Urothelium cell line (cell line): ENCODE results near the gene HSD3B7.
"Not testable (repeated sequence)": the region's sequence is repeated elsewhere in the genome, so short reads cannot be mapped to it uniquely, and the experiment has no call there.

ENCODE experiments used
- DNase-seq: peaks from one replicate; pipeline ENCODE4 v3.0.0; 2011; ENCODE audit warnings: low spot score, mixed read lengths
- FAIRE-seq: peaks from 2 replicates; lab custom pipeline; 2011; peaks lifted over from hg19 to GRCh38; lab: Jason Lieb, UNC

The HSD3B7 gene

GRCh38 chr16:31017756-31018155 is 32.7 kb downstream of the HSD3B7 start:
- DNase-seq, FAIRE-seq: not testable (repeated sequence)

- FAIRE-seq (no peak), DNase-seq (no peak)
Measured at GRCh38 chr16:31020536-31020935, 35.5 kb downstream of the HSD3B7 start.

DNA sequence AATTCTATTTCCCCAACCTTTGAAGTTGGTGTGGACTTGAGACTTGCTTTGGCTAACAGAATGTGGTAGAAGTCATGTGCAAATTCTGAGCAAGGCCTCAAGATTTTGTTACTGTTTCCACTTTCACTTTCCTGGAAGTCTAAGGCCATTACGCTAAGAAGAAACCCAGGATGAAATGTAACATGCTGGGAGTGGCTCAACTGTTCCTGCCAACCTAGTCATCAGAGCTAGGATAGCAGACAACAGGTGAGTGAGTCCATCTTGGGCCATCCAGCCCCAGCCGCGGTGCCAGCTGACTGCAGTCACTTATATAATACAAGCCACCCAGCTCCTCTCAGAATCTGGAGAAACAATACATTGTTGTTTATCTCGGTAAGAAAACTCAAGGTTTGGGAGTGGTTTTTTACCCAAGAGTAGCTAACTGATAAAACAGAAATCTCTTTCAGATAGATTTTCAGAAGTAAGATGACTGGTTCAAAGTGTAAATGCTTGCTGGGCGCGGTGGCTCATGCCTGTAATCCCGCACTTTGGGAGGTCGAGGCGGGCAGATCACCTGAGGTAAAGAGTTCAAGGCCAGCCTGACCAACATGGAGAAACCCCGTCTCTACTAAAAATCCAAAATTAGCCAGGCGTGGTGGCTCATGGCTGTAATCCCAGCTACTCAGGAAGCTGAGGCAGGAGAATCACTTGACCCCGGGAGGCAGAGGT is 37.7 kb downstream of the HSD3B7 start:
- DNase-seq (no peak), FAIRE-seq (no peak)

- FAIRE-seq, result no peak
- DNase-seq, result no peak
Measured at GRCh38 chr16:31023252-31023602, 38.2 kb downstream of the HSD3B7 start.

- FAIRE-seq, result no peak
Measured at GRCh38 chr16:31023627-31024226, 38.7 kb downstream of the HSD3B7 start.

GRCh38 chr16:31025339-31025738 is 40.3 kb downstream of the HSD3B7 start:
- DNase-seq (no peak), FAIRE-seq (no peak)

More at GRCh38 chr16:31023627-31024226, 38.7 kb downstream of the HSD3B7 start:
- no peak for DNase-seq

DNA sequence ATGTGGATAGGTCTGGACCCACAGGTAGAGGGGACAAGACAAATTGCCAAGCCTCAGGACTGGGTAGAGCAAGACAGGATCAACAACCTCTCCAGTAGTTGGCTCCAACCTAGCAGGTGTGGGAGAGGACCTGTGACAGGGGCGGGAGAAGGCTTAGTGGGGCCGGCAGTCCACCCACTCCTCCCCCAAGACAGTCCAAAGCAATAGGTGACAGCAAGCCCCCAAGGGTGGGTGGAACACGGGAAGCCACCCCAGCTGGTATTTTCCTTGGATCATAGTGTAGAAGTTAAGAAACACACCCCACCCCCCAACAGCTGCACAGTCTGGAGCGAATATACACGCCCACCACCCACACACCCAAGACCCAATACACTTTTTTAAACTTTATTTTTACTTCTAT is 44.3 kb downstream of the HSD3B7 start:
- FAIRE-seq (no peak), DNase-seq (no peak)

- FAIRE-seq, result no peak
Measured at GRCh38 chr16:31031276-31031675, 46.3 kb downstream of the HSD3B7 start.

DNA sequence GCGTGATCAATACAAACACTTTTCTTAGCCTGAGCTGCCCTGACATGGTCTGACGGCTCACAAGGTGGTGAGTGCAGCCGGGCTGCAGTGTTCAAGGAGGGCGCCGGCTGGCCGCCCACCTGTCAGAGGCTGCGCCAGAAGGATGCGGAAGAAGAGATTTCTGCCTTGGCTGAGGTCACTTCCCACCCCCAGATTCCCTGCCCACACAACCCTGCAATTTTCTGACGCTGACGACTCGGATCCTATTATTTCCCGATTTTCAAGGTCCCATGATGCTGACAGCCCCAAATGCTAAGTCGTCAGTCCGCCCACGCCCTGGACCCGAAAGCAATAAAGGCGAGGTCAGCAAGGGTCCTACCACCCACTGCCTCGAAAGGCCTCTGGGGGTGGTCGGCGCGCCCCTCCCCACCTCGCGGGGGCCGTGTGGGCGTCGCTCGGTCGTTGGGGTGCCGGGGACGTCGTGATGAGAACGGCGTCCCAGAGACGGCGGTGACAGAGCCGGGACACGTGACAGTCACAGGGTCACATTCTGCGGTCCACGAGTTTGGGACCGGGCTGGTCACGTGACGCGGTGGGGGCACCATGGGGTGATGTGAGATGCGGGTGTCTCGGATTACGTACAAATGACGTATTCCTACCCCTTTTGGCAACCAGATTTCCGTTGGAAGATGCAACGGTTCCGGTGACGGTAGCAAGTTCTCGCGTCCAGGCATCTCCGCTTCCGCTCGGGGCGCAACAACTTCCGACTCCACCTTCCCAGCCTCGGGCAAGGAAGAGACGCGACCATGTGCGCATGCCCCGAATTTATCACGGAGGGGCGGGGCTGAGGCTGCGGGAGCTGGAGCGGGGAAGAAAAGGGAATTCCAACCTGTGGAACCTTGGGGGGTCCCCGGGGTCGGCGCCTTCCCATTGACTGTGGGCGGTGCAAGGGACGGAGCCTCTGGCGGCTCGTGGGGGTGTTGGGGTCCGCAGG is 48.0 kb downstream of the HSD3B7 start, which contains the start of gene STX4:
STX4 (plus strand) TSS at position 823 of the 973 bp plus-strand sequence. CDS start 248 bp downstream, outside the sequence.
- DNase-seq, result peak; percentile 92
- no peak for FAIRE-seq

More at GRCh38 chr16:31031276-31031675, 46.3 kb downstream of the HSD3B7 start:
- no peak for DNase-seq

DNA sequence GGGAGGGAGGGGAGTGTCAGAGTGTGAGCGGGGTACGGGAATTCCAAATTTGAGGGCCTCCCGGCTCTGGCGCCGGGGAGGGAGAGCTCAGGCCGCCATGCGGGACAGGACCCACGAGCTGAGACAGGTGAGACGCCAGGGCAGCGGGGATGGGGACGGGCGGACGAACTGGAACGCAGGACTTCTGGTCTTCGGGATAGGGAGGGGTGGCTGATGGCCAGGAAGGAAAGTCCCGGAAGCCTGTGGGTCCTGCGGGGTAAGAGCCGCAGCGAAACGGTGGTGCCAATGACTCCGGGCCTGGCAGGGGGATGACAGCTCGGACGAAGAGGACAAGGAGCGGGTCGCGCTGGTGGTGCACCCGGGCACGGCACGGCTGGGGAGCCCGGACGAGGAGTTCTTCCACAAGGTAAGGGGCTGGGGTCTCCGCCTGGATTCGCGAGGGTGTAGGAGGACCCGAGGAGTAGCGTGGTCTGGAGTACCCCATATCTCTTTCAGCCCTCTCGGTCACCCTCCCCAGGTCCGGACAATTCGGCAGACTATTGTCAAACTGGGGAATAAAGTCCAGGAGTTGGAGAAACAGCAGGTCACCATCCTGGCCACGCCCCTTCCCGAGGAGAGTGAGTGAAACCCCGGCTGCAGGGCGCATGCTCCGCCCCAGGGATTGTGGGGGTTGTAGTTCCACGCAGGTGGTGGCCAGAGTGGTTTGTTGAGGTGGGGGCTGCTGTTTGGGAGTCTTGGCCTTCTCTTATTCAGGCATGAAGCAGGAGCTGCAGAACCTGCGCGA is 48.9 kb downstream of the HSD3B7 start:
- no peak for FAIRE-seq
- DNase-seq, result peak; percentile 93

- FAIRE-seq (no peak), DNase-seq (no peak)
Measured at GRCh38 chr16:31036691-31037090, 51.7 kb downstream of the HSD3B7 start.
